GM23338 (cell line): ENCODE measurements around the gene DESI1.
"Not testable (repeated sequence)": the region's sequence is repeated elsewhere in the genome, so short reads cannot be mapped to it uniquely, and the experiment has no call there.

Experiments
- CREB1 ChIP-seq: fragments of 250-450 bp; sonication (Bioruptor Pico); IDR thresholded peaks from 2 replicates; pipeline ENCODE4 v1.5.0; 2020; ENCODE audit warnings: low read depth, mild to moderate bottlenecking, moderate library complexity
- EZH2 ChIP-seq: fragments of 200-600 bp; sonication (generic); IDR thresholded peaks from one replicate; pipeline ENCODE4 v1.8.0; 2017; ENCODE audit warnings: antibody characterized with exemption, mild to moderate bottlenecking, low read depth; ENCODE audit not compliant: unreplicated experiment
- POLR2AphosphoS5 ChIP-seq: IDR thresholded peaks from 2 replicates; pipeline ENCODE4 v1.6.1; 2016; ENCODE audit warnings: antibody characterized with exemption, low read depth
- TF ChIP-seq, protein P1 (sequence below), 2 experiments: fragments of 200-600 bp in 1 of 2; sonication (generic) in 1 of 2; conservative IDR thresholded peaks; 2 replicates each; pipeline versions ENCODE4 v1.5.1 to v1.6.1; 2016 to 2017; ENCODE audit warnings: antibody characterized with exemption in 2 of 2, low read depth in 2 of 2, mild to moderate bottlenecking in 2 of 2, moderate library complexity in 1 of 2
- TF ChIP-seq, protein P2 (sequence below): IDR thresholded peaks from one replicate; pipeline ENCODE4 v1.6.1; 2018; ENCODE audit warnings: antibody characterized with exemption; ENCODE audit not compliant: unreplicated experiment

DNA sequence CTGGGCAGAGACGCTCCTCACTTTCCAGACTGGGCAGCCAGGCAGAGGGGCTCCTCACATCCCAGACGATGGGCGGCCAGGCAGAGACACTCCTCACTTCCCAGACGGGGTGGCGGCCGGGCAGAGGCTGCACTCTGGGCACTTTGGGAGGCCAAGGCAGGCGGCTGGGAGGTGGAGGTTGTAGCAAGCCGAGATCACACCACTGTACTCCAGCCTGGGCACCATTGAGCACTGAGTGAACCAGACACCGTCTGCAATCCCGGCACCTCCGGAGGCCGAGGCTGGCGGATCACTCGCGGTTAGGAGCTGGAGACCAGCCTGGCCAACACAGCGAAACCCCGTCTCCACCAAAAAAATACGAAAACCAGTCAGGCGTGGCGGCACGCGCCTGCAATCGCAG is 10.8 kb upstream of the DESI1 start:
- TF ChIP-seq, protein P1, sequence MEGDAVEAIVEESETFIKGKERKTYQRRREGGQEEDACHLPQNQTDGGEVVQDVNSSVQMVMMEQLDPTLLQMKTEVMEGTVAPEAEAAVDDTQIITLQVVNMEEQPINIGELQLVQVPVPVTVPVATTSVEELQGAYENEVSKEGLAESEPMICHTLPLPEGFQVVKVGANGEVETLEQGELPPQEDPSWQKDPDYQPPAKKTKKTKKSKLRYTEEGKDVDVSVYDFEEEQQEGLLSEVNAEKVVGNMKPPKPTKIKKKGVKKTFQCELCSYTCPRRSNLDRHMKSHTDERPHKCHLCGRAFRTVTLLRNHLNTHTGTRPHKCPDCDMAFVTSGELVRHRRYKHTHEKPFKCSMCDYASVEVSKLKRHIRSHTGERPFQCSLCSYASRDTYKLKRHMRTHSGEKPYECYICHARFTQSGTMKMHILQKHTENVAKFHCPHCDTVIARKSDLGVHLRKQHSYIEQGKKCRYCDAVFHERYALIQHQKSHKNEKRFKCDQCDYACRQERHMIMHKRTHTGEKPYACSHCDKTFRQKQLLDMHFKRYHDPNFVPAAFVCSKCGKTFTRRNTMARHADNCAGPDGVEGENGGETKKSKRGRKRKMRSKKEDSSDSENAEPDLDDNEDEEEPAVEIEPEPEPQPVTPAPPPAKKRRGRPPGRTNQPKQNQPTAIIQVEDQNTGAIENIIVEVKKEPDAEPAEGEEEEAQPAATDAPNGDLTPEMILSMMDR (conservative IDR thresholded peaks at IDR 0.05; ENCODE audit: low read depth in 2 of 2), result not testable (repeated sequence)
- TF ChIP-seq CREB1, POLR2AphosphoS5, EZH2: not testable (repeated sequence)
- TF ChIP-seq, protein P2, sequence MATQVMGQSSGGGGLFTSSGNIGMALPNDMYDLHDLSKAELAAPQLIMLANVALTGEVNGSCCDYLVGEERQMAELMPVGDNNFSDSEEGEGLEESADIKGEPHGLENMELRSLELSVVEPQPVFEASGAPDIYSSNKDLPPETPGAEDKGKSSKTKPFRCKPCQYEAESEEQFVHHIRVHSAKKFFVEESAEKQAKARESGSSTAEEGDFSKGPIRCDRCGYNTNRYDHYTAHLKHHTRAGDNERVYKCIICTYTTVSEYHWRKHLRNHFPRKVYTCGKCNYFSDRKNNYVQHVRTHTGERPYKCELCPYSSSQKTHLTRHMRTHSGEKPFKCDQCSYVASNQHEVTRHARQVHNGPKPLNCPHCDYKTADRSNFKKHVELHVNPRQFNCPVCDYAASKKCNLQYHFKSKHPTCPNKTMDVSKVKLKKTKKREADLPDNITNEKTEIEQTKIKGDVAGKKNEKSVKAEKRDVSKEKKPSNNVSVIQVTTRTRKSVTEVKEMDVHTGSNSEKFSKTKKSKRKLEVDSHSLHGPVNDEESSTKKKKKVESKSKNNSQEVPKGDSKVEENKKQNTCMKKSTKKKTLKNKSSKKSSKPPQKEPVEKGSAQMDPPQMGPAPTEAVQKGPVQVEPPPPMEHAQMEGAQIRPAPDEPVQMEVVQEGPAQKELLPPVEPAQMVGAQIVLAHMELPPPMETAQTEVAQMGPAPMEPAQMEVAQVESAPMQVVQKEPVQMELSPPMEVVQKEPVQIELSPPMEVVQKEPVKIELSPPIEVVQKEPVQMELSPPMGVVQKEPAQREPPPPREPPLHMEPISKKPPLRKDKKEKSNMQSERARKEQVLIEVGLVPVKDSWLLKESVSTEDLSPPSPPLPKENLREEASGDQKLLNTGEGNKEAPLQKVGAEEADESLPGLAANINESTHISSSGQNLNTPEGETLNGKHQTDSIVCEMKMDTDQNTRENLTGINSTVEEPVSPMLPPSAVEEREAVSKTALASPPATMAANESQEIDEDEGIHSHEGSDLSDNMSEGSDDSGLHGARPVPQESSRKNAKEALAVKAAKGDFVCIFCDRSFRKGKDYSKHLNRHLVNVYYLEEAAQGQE, result not testable (repeated sequence)
